ENCODE results near the gene PLLP. TPM values are rescaled to one million over a fixed set of nuclear protein-coding genes. Genes with fewer than 3 reads are reported as not detected.

Gene PLLP, protein sequence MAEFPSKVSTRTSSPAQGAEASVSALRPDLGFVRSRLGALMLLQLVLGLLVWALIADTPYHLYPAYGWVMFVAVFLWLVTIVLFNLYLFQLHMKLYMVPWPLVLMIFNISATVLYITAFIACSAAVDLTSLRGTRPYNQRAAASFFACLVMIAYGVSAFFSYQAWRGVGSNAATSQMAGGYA
- total RNA-seq, result 1 to 10 TPM in 3 of 4 donors, under 1 TPM in 1; 0.51 to 3.0 (median 2.2) TPM

DNA sequence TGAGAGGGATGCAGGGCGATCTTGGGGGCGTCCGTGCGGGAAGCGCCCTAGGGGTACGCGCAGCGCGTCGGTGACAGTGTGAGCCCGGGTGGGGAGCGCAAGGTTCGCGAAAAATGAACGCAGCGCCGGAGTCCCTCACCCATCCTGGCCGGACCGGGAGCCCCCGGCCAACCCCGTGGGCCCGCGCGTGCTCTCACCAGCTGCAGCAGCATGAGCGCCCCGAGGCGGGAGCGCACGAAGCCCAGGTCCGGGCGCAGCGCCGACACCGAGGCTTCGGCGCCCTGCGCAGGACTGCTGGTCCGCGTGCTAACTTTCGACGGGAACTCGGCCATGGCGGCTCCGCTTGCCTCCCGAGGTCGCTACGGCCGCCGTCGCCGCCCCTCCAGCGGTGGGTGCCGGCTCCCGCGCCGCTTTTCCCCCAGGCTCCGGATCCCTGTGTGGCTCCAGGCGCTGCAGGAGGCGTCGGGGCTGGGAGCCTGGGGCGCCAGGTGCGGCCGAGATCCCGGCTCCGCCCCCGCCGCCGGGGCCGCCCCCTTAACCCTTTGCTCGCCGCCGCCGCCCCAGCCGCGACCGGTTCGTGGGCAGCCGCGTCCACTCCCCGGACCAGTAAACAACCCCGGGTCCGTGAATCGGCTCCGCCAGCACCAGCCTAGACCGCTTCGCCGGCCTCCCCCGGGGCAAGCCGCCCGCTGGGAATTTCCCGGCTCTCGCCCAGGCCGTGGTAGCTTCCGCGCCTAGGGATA lies at the start of gene PLLP:
Gene PLLP, minus strand, starts transcription at position 464 of the 743 bp plus-strand sequence. Its CDS starts 132 bp downstream, at position 332.
- TF ChIP-seq, protein P1, sequence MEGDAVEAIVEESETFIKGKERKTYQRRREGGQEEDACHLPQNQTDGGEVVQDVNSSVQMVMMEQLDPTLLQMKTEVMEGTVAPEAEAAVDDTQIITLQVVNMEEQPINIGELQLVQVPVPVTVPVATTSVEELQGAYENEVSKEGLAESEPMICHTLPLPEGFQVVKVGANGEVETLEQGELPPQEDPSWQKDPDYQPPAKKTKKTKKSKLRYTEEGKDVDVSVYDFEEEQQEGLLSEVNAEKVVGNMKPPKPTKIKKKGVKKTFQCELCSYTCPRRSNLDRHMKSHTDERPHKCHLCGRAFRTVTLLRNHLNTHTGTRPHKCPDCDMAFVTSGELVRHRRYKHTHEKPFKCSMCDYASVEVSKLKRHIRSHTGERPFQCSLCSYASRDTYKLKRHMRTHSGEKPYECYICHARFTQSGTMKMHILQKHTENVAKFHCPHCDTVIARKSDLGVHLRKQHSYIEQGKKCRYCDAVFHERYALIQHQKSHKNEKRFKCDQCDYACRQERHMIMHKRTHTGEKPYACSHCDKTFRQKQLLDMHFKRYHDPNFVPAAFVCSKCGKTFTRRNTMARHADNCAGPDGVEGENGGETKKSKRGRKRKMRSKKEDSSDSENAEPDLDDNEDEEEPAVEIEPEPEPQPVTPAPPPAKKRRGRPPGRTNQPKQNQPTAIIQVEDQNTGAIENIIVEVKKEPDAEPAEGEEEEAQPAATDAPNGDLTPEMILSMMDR (IDR thresholded peaks at IDR 0.05; ENCODE audit: low read depth), result no peak

DNA sequence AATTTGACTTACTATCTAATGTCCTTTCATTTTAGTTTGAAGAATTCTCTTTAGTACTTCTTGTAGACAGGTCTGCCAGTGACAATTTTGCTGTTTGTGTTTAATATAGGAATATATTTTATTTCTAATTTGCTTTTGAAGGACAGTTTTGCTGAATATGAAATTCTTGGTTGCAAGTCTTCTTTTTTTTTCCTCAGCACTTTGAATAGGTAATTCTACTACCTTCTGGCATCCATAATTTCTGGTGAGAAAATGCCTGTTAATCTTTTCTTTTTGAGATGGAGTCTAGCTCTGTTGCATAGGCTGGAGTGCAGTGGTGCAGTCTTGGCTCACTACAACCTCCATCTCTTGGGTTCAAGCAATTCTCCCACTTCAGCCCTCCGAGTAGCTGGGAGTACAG lies 48.9 kb upstream of the PLLP start:
- TF ChIP-seq, protein P1 (IDR thresholded peaks at IDR 0.05; ENCODE audit: low read depth), result no peak

DNA sequence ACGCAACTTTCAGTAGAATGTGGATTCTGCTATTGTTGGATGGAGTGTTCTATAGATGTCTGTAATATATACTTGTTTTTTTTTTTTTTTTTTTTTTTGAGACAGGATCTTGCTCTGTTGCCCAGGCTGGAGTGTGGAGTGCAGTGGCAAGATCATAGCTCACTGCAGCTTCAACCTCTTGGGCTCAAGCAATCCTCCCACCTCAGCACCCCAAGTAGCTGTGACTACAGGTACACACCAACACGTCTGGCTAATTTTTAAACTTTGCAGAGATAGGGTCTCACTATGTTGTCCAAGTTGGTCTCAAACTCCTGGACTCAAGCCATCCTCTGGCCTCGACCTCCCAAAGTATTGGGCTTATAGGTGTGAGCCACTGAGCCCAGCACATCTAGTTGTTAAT lies 46.9 kb upstream of the PLLP start:
- TF ChIP-seq, protein P1 (IDR thresholded peaks at IDR 0.05; ENCODE audit: low read depth), result no peak

DNA sequence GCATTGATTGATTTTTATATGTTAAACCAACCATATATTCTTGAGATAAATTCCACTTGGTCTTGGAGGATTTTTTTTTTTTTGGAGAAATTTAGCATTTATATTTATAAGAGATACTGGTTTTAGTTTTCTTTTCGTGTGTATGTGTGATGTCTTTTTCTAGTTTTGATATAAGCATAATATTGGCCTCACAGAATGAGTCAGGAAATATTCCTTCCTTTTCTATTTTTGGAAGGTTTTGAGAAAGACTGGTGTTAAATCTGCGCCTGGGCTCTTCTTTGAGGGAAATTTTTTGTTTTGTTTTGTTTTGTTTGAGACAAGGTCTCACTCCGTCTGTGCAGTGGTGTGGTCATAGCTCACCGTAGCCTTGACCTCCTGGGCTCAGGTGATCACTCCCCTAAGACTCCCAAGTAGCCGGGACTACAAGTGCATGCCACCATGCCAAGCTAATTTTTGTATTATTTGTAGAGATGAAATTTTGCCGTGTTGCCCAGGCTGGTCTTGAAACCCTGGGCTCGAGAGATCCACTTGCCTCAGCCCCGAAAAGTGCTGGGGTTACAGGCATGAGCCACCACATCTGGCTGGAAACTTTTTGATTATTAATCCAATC lies 45.4 kb upstream of the PLLP start:
- TF ChIP-seq, protein P1 (IDR thresholded peaks at IDR 0.05; ENCODE audit: low read depth), result no peak

DNA sequence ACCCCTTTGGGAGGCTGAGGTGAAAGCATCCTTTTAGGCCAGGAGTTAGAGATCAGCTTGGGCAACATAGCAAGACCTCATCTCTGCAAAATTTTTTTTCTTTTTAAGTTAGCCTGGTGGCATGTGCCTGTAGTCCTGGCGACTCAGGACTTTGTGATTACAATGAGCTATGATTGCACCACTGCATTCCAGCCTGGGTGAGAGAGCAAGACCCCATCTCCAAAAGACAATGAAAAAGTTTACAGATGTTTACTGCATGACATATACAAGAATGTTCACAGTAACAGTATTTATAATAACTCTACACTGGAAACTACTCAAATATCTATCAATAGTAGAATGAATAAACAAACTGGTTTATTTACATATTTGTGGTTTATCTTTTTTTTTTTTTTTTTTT lies 41.0 kb upstream of the PLLP start:
- TF ChIP-seq, protein P1 (IDR thresholded peaks at IDR 0.05; ENCODE audit: low read depth), result no peak

DNA sequence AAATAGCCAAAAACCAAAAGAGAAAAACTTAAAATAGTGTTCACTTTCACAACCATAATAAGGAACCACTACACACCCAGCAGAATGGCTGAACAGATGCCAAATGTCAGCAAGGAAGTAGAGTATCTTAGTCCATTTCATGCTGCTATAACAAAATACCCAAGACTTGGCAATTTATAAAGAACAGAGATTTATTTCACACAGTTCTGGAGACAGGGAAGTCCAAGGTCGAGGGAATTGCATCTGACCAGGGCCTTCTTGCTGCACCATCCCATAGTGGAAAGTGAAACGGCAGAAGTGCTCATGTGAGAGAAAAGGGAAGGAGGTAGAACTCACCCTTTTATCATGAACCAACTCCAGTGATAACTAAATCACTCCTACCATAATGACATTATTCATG lies 40.3 kb upstream of the PLLP start:
- TF ChIP-seq, protein P1 (IDR thresholded peaks at IDR 0.05; ENCODE audit: low read depth), result no peak

DNA sequence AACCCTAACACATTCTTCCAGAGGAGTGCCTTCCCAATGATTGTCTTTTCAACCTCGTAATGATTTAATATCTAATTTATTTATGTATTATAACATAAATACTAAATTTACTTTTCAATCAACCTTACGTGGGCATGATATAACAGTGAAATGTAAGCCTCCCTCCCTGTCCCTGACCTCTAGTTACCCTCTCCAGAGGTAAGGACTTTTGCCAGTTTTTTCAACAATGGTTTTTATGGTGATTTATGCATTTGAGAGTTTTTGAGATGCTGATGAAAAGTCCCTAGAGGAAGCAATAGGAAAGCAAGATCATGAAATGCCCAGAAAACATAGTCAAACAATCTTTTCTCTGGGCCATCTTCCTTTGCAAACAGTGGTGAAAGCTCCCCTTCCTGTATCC lies 35.2 kb upstream of the PLLP start:
- TF ChIP-seq, protein P1 (IDR thresholded peaks at IDR 0.05; ENCODE audit: low read depth), result no peak

All from subcutaneous adipose tissue (tissue), 4 donors.